Caco-2 (cell line): ENCODE data around the gene KRT78. TPM values are rescaled to one million over a fixed set of nuclear protein-coding genes. Genes with fewer than 3 reads are reported as not detected.
A peak's percentile ranks its signal among the peaks of the same experiment; 100 is the strongest.

Source experiments
- BruUV-seq: library from RNA; stranded (reverse); fragments of 400-500 nt; replicated peaks from 2 replicates; lab custom pipeline; 2021; lab: Mats Ljungman, UMichigan
- CTCF ChIA-PET: fragments of 300-600 bp; sonication (Branson Sonifier 250); formaldehyde crosslinking; loops from one replicate; lab custom pipeline; 2022; ENCODE audit warnings: antibody characterized with exemption; lab: Charles Lee
- POLR2A ChIA-PET: fragments of 300-600 bp; sonication (Branson Sonifier 250); formaldehyde crosslinking; loops from one replicate; lab custom pipeline; 2022; ENCODE audit warnings: antibody characterized with exemption; lab: Charles Lee
- DNase-seq, 2 experiments: peaks; one replicate each; pipeline versions ENCODE4 v3.0.0 to v3.0.0-alpha.2; 2020 to 2022
- H3K27me3 ChIP-seq: replicated peaks from 2 replicates; pipeline ENCODE4 v1.6.0; 2011; ENCODE audit warnings: low read length; ENCODE audit not compliant: control insufficient read depth, insufficient read depth
- H3K36me3 ChIP-seq: 2 replicates; pipeline ENCODE4 v1.5.1; 2011; ENCODE audit warnings: low read length; ENCODE audit not compliant: control insufficient read depth, insufficient read depth
- H3K4me1 ChIP-seq: fragments of 250-450 bp; sonication (Bioruptor Pico); 2 replicates; pipeline ENCODE4 v1.5.1; 2020; ENCODE audit warnings: mild to moderate bottlenecking
- H3K4me3 ChIP-seq: 2 replicates; pipeline ENCODE4 v1.5.1; 2011; ENCODE audit warnings: low read depth, mild to moderate bottlenecking, control low read depth, low read length
- H3K9me3 ChIP-seq: fragments of 250-450 bp; sonication (Bioruptor Pico); 2 replicates; pipeline ENCODE4 v1.5.1; 2020; ENCODE audit warnings: mild to moderate bottlenecking, moderate library complexity
- H3K27ac Mint-ChIP-seq: one replicate; pipeline ENCODE4 v1.8.0; 2022; ENCODE audit warnings: mixed read lengths; ENCODE audit not compliant: unreplicated experiment
- H3K27me3 Mint-ChIP-seq: one replicate; pipeline ENCODE4 v1.8.0; 2022; ENCODE audit warnings: mixed read lengths; ENCODE audit not compliant: insufficient read depth, unreplicated experiment
- H3K36me3 Mint-ChIP-seq: one replicate; pipeline ENCODE4 v1.8.0; 2022; ENCODE audit warnings: mild to moderate bottlenecking, mixed read lengths; ENCODE audit not compliant: insufficient read depth, unreplicated experiment
- H3K4me1 Mint-ChIP-seq: one replicate; pipeline ENCODE4 v1.8.0; 2022; ENCODE audit warnings: low read depth, mixed read lengths; ENCODE audit not compliant: unreplicated experiment
- H3K4me3 Mint-ChIP-seq: one replicate; pipeline ENCODE4 v1.8.0; 2022; ENCODE audit warnings: mild to moderate bottlenecking, moderate library complexity, mixed read lengths; ENCODE audit not compliant: unreplicated experiment
- H3K9me3 Mint-ChIP-seq: one replicate; pipeline ENCODE4 v1.8.0; 2022; ENCODE audit warnings: mixed read lengths; ENCODE audit not compliant: unreplicated experiment
- CTCF ChIP-seq, 2 experiments: fragments of 200-600 bp in 1 of 2; IDR thresholded peaks; 1 replicate in 1 of 2; 2 replicates in 1 of 2; pipeline versions ENCODE4 v1.5.1 to v1.8.0; 2011 to 2022; ENCODE audit warnings: antibody characterized with exemption in 1 of 2, control low read depth in 1 of 2, inconsistent platforms in 1 of 2, low read depth in 1 of 2, low read length in 1 of 2, mild to moderate bottlenecking in 1 of 2, moderate library complexity in 1 of 2; ENCODE audit not compliant: insufficient read depth in 1 of 2, severe bottlenecking in 1 of 2, unreplicated experiment in 1 of 2
- intact Hi-C: fragments of 100-400 bp; cut with micrococcal nuclease; formaldehyde crosslinking; loops from one replicate; pipeline ENCODE4 v1.10.0; 2022; ENCODE audit not compliant: unreplicated experiment
- total RNA-seq: library from RNA; stranded (reverse); gene quantifications from 2 replicates; pipeline ENCODE4 v1.2.3, GENCODE V29; 2022

KRT78 gene
- total RNA-seq, 1 experiment from 2014 or later: not detected

DNA sequence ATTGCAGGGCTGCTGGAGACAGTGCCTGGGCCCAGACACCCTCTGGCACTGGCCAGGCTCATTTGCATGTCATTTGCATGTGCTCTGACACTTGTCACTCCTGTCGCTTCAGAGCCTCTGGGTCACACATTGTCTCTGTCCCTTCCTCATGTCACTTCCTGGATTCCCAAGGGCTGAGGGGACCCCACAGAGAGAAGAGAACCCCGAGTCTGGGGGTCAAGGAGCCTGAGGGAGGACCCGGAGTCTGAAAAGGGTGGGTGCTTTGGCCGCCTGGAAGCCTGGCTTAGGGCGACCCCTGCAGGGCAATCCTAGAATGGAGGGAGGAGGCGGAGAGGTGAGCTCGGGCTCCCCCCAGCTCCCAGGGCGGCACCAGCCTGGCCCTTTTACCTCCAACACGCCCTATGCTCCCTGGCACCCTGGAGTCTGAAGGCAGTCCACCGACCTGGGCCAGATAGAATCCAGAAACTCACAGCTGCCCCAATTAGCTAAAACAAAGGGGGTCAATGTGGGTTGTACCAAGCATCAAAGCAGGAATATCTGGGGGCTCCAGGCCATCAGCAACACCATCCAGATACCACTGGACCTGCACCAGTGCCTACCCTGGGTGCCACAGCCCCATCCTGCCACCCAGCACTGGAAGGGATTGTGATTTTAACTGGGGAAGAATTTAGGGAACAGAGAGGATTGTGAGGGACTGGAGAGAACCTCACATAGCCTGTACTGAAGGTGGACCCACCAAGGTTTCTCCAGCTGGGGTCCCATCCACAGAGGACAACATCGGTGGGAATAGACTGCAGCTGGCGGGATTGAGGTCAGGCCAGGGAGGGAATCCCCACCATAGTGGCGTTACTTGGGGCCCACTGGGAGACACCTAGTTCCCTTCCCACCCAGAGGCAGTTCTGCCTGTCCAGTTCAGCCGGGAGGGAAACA lies 21.8 kb upstream of the KRT78 start:
- H3K36me3 ChIP-seq: no peaks in the 10 kb centered on the region
- no peaks in the 10 kb centered on the region for H3K27me3 ChIP-seq
- POLR2A ChIA-PET: no interaction called here
- no peak overlapping the region for H3K4me3 Mint-ChIP-seq
- peak; percentile 46 to 70 for TF ChIP-seq CTCF (IDR thresholded peaks at IDR 0.05; ENCODE audit: insufficient read depth in 1 of 2, low read depth in 1 of 2, low read length in 1 of 2, severe bottlenecking in 1 of 2, unreplicated experiment in 1 of 2)
- no peaks in the 10 kb centered on the region for H3K36me3 Mint-ChIP-seq
- CTCF ChIA-PET: interaction anchor here (0.6 to 1.3 kb wide), 16 partner anchors 9 to 505 kb away, joined by 3 to 8 read pairs (median 4); partner anchors contain the start of genes EIF4B and KRT4
- intact Hi-C loops: loop anchor here (5.0 kb wide), 1 partner anchor 728 kb away; no protein-coding TSS in a partner anchor
- H3K4me1 Mint-ChIP-seq: peaks cover 32% of the 10 kb centered on the region
- H3K4me1 ChIP-seq: peaks cover 38% of the 10 kb centered on the region
- no TSS peak for BruUV-seq
- H3K4me3 ChIP-seq: no peak overlapping the region
- DNase-seq: peak in 1 of 2 experiments; percentile 69
- no peaks in the 10 kb centered on the region for H3K9me3 ChIP-seq
- H3K9me3 Mint-ChIP-seq: no peaks in the 10 kb centered on the region
- no peaks in the 10 kb centered on the region for H3K27me3 Mint-ChIP-seq
- H3K27ac Mint-ChIP-seq: peak overlapping the region; percentile 53

DNA sequence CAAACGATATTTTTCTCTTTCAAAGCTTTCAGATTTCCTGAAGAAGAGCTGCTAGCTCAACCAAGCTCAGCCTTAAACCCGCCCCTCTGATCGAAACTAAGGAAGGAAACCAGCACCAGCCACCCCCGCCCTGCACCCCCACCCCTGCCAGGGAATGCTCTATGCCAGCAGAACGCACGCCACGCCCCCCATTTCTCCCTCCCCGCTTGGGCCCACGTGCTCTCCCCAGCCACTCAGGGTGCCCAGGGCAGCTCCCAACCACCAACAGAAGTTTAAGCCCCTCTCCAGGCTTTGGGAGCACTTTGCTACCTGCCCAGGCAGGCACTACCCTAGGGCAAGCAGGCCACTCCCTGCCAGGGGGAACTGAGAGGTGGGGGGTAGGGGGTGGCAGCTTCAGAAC lies 18.8 kb upstream of the KRT78 start:
- no peaks in the 10 kb centered on the region for H3K36me3 Mint-ChIP-seq
- POLR2A ChIA-PET: interaction anchor here (0.8 kb wide), 1 partner anchor 179 kb away, joined by 6 read pairs; no protein-coding TSS in a partner anchor
- no peaks in the 10 kb centered on the region for H3K27me3 Mint-ChIP-seq
- H3K4me3 Mint-ChIP-seq: no peak overlapping the region
- intact Hi-C loops: no loop called here
- H3K27ac Mint-ChIP-seq: no peak overlapping the region
- no peak for DNase-seq
- Histone ChIP-seq H3K9me3 (no peaks in the 10 kb centered on the region), H3K4me3 (no peak overlapping the region), H3K36me3 (no peaks in the 10 kb centered on the region), H3K4me1 (peaks cover 18% of the 10 kb centered on the region), H3K27me3 (no peaks in the 10 kb centered on the region)
- BruUV-seq: no TSS peak
- no peak for TF ChIP-seq CTCF (IDR thresholded peaks at IDR 0.05; ENCODE audit: insufficient read depth in 1 of 2, low read depth in 1 of 2, low read length in 1 of 2, severe bottlenecking in 1 of 2, unreplicated experiment in 1 of 2)
- H3K9me3 Mint-ChIP-seq: no peaks in the 10 kb centered on the region
- CTCF ChIA-PET: interaction anchor here (0.6 kb wide), 2 partner anchors 89 to 287 kb away, joined by 4 to 6 read pairs; no protein-coding TSS in a partner anchor
- H3K4me1 Mint-ChIP-seq: peaks cover 15% of the 10 kb centered on the region

GRCh38 chr12:52867152-52867551 lies 18.4 kb upstream of the KRT78 start:
- peaks cover 12% of the 10 kb centered on the region for H3K4me1 Mint-ChIP-seq
- ChIA-PET POLR2A (interaction anchor here (0.8 kb wide), 1 partner anchor 180 kb away, joined by 6 read pairs; no protein-coding TSS in a partner anchor), CTCF (interaction anchor here (0.6 to 0.7 kb wide), 3 partner anchors 89 to 727 kb away, joined by 3 to 8 read pairs (median 4); no protein-coding TSS in a partner anchor)
- no peaks in the 10 kb centered on the region for H3K9me3 Mint-ChIP-seq
- intact Hi-C loops: no loop called here
- BruUV-seq: no TSS peak
- no peaks in the 10 kb centered on the region for H3K9me3 ChIP-seq
- H3K27me3 Mint-ChIP-seq: no peaks in the 10 kb centered on the region
- no peaks in the 10 kb centered on the region for H3K27me3 ChIP-seq
- H3K4me3 ChIP-seq: no peak overlapping the region
- no peak for TF ChIP-seq CTCF (IDR thresholded peaks at IDR 0.05; ENCODE audit: insufficient read depth in 1 of 2, low read depth in 1 of 2, low read length in 1 of 2, severe bottlenecking in 1 of 2, unreplicated experiment in 1 of 2)
- H3K36me3 ChIP-seq: no peaks in the 10 kb centered on the region
- peaks cover 18% of the 10 kb centered on the region for H3K4me1 ChIP-seq
- no peaks in the 10 kb centered on the region for H3K36me3 Mint-ChIP-seq
- H3K4me3 Mint-ChIP-seq: no peak overlapping the region
- DNase-seq: no peak
- no peak overlapping the region for H3K27ac Mint-ChIP-seq
